Measurements from ENCODE around the gene TBC1D10B.

TBC1D10B gene

GRCh38 chr16:30374538-30374937 is 4.2 kb upstream of the TBC1D10B start, which contains the start of gene MYL11:
Gene MYL11, plus strand, starts transcription at chr16:30374802. Its CDS starts 56 bp downstream, at chr16:30374858.
- DNase-seq (ENCODE audit: low read depth), result no peak

GRCh38 chr16:30372725-30373124 is 2.4 kb upstream of the TBC1D10B start:
- DNase-seq (ENCODE audit: low read depth), result no peak

DNA sequence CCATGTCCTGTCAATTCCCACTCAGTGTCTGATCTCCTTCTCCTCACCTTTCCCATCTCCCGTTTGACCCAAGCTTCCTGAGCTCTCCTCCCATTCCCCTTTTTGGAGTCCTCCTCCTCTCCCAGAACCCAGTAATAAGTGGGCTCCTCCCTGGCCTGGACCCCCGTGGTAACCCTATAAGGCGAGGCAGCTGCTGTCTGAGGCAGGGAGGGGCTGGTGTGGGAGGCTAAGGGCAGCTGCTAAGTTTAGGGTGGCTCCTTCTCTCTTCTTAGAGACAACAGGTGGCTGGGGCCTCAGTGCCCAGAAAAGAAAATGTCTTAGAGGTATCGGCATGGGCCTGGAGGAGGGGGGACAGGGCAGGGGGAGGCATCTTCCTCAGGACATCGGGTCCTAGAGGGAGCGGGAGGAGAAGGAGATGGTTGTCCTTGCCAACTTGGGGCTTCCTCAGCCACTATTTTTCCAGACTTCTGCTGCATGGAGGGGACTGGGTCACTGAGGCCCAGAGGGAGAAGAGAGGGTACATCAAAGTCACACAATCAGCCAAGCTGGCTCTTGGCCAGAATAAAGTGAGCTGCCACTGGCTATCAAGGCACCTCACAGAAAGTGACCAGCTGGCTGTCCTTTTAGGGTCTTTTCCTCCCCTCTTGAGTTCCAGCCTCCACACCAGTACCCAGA is 1.9 kb upstream of the TBC1D10B start:
- no peak for DNase-seq (ENCODE audit: low read depth)

- DNase-seq (ENCODE audit: low read depth), result no peak
Observed at GRCh38 chr16:30371248-30371816, 1.0 kb upstream of the TBC1D10B start.

GRCh38 chr16:30369938-30370455 is 297 bp downstream of the TBC1D10B start:
- no peak for DNase-seq (ENCODE audit: low read depth)

- DNase-seq (ENCODE audit: low read depth), result no peak
Observed at GRCh38 chr16:30369091-30369937, 980 bp downstream of the TBC1D10B start.

DNA sequence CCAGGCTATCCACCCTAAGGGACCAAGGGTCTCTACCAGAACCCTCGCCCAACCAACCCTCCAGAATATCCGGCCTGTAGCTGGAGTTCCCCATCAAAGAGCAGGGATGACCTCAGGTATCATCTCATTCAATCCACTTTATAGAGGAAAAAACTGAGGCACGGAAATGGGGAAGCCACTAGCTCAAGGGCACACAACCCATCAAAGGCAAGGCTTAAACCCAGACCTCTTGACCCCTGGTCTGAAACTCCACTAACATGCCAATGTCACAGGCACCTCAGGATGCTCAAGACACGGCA is 1.6 kb downstream of the TBC1D10B start:
- DNase-seq (ENCODE audit: low read depth), result no peak

GRCh38 chr16:30368122-30368791 is 2.0 kb downstream of the TBC1D10B start:
- DNase-seq (ENCODE audit: low read depth), result no peak

DNA sequence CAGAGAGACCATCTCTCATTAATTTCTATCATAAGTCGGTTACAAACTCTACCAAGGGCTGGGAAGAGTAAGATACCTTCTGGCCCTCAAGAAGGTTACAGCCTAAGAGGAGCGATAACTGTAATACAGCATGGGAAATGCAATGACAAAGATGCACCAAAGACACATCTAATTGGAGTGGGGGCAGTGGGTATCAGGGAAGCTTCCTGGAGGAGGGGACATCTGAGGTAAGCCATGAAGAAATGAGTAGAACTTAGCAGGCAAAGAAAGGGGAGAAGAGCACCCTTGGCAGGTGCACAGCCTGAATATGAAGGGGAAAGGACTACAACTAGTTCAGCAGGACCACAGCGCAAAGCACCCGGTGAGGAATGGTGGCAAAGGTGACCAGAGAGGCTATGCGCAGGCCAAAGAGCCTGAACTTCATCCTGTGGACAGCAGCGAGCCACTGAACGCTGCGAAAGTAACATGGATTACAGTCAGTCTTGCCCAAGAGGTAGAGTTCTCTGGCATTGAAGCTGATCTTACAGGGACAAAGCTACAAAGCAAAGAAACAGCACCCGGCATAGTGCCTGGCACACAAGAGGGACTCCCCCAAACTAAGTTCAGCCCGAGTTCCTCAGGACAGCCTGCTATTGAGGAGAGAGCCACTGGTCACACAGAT is 2.8 kb downstream of the TBC1D10B start:
- no peak for DNase-seq (ENCODE audit: low read depth)

DNA sequence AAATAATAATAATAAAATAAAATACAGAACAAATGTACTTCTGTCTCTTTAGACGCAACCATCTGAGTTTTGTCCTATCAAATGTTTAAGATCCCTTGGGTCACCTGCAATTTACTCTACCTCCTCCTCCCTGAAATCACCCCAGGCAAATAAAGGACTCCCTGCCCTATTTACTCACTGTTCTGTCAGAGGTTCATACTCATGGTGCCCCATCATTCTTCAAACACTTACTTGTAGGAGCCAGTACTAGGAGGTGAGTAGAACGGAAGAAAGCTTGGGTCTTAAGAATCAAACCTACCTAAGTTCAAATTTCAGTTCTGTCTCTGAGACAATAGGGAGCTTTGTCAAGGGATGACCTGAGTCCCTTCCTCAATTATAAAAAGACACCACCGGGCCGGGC is 3.8 kb downstream of the TBC1D10B start:
- no peak for DNase-seq (ENCODE audit: low read depth)

DNA sequence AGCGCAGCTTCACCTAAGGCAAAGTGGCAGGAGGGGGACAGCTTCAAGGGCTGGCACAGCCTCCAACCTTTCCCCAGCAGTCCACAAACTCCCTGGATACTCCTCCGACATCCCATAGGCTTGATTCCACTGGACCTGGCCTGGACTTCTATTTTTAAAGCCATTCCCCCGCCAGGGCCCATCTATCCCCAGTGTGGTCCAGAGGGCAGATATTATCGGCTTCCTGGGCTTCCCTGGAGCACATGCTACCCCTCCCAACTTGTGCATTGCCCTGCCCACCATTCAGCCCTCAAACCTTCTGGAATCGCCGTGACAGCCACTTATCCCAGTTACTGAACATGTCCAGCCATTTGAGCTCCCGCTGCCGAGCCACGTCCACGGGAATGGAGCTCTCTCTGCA is 5.1 kb downstream of the TBC1D10B start:
- DNase-seq (ENCODE audit: low read depth), result no peak

DNA sequence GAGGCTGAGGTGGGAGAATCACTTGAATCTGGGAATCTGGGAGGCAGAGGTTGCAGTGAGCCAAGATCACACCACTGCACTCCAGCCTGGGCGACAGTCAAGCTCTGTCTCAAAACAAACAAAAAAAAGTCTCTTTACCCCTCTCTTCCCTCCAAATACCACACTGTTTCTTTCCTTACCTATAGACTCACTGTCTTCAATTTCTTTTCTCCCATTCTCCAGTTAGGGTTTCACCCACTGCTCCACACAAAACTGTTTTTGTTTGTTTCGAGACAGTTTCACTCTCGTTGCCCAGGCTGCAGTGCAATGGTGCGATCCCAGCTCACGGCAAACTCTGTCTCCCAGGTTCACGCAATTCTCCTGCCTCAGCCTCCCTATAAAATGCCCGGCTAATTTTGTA is 9.1 kb downstream of the TBC1D10B start:
- DNase-seq (ENCODE audit: low read depth), result no peak

- no peak for DNase-seq (ENCODE audit: low read depth)
Observed at GRCh38 chr16:30359871-30360170, 10.5 kb downstream of the TBC1D10B start.

GRCh38 chr16:30358990-30359870 is 11.1 kb downstream of the TBC1D10B start:
- DNase-seq (ENCODE audit: low read depth), result no peak

DNA sequence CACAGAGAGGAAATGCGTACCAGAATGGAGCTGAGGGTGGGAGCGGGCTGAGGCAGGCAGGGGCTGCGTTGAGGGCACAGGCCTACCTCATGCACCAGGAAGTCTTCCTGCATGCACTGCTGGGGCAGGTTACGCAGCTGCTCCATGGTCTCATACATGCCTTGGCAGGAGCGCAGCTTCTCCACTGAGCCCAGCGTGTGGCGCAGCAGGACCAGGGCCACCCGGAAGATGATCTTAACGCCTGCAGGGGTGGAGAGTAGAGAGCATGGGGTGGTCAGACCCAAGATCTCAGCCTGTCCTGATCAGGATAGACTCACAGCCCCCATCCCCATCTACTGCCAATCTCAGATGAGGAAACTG is 11.7 kb downstream of the TBC1D10B start:
- DNase-seq (ENCODE audit: low read depth), result no peak

DNA sequence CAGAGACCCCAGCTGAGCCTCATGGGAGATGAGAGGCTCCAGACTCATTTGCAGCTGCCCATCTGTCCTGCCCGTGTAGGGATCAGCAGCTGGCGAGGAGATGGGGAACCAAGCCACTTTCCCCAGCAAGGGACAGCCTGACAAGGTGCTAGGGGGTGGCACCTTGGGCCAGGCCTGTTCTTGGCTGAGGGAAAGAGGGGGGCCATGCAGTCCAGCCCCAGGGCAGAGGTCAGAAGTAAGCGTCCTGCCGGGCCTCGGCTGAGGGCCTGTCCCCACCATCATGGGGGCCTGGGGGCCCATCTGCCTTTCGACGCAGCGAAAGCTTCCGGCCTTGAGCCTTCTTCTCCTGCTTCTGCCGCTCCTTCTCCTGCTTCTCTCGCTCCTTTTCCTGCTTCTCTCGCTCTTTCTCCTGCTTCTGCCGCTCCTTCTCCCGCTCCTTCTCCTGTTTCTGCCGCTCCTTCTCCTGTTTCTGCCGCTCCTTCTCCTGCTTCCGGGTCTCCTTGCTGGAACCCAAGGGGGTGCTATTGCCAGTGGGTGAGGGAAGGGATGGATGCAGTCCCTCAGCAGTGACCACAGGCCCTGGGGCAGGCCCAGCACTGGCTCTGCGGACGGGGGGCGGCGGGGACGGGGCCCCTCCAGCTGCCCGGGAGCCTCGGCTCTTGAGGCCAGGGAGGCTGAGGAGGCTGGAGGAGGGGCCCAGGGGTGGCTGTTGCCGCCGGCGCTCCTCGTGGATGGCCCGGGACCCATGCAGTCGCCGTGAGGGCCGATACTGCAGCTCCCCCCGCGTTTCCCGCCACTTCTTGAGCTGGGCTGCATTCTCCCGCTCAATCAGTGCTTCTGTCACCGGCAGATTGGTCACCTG is 12.3 kb downstream of the TBC1D10B start:
- DNase-seq (ENCODE audit: low read depth), result no peak

DNA sequence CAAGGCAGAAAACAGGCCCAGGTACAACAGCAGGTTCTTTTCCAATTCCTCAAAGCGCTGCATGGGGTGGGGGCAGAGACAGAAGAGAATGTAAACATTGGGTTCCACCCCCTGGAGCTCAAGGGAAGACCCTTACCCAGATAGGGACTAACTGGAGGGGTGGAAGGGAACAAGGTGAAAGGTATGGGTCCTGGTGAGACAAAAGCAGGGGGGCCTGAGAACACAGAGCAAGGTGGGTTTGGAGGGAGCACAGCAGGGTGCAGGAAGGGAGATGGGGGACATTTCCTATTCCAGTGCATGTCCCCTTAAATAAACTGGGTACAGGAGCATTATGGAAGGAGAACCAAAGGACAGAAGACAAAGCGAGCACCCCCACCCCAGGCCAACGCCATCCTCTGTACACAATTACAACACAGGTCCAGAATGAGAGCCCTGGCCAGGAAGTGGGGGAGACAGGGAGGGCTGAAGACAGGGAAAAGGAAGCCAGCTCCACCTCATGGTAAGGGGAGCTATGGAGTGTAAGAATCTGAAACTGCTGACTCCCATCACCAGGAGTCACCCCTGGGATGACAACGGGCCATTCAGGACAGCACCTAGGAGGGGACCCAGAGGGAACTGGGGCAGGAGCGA is 13.1 kb downstream of the TBC1D10B start:
- DNase-seq (ENCODE audit: low read depth), result no peak

DNA sequence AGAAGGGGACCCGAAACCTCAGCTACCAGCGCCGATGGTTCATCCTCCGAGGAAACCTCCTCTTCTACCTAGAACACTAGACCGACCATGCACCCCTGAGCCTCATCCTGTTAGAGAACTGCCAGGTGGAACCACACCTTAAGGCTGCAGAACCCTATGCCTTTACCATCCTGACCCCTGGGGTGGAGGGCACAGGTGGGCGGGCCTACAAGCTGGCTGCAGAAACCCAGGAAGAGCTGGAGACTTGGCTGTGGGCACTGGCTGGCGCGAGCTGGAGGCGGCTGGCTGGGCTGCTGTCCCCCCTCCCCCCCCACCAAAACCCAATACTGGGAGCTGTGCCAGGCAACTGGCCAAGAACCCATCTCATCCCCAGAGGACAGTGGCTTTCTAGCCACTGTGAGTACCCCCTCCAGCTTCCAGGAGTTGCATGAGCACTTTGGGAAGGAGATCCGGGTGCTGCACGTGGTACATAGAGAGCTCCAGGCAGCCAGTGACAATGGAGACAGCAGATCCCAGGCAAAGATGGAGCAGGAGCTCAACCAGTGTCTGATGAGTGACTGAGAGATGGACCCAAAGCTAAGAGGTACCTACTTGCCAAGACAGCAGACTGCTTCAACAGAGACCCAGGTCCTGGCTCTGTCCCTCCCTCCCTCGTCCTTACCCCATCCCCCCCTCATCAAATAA is 13.8 kb downstream of the TBC1D10B start:
- no peak for DNase-seq (ENCODE audit: low read depth)

DNA sequence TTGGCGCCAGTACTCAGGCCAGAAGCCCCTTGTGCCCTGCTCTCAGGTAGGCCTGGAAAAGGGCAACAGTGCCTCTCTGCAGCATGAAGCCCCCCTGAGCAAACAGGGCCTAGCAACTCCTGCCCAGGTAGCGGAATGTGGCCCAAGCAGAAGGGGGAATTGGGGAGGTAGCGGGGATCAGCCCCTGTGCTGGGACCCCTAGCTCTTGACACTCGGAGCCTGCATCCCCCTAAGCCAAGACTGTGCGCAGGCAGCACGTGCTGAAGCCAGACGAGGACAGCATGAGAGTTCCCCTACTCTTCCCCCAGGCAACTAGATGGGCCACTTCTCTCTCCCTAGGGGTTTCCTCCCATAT is 14.4 kb downstream of the TBC1D10B start:
- no peak for DNase-seq (ENCODE audit: low read depth)

Data from HS-27A (cell line).